VCaP (cell line): ENCODE results near the gene ANXA5.

Experiments used
- H3K27ac ChIP-seq: fragments of 450-650 bp; 2 replicates; pipeline ENCODE4 v1.5.1; 2017
- CTCF ChIP-seq: fragments of 450-650 bp; conservative IDR thresholded peaks from 2 replicates; pipeline ENCODE4 v1.5.1; 2017; ENCODE audit warnings: mild to moderate bottlenecking, moderate library complexity

ANXA5 gene

GRCh38 chr4:121642292-121642691 lies 54.5 kb downstream of the ANXA5 start:
- H3K27ac ChIP-seq, result no peak overlapping the region
- no peak for TF ChIP-seq CTCF

DNA sequence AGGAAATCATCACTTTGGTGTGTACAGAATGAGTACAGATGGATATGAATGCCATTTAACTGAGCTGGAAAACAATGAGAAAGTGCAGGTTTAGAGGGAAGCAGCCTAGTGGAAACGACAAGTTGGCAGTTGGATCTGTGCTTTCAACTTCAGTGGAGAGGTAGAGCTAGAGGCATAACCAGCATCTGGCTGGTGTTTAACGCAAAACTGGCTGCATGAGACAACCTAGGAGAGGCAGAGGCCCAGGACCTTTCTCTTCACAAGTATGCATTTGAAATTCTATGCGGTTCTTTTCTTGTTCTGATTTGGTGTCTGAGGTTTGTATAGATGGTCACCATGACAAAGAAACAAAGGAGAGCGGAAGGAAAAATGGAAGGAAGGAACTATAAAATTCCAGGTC lies 63.1 kb downstream of the ANXA5 start:
- no peak for TF ChIP-seq CTCF
- H3K27ac ChIP-seq, result no peak overlapping the region

GRCh38 chr4:121632636-121633035 lies 64.1 kb downstream of the ANXA5 start:
- no peak for TF ChIP-seq CTCF
- no peak overlapping the region for H3K27ac ChIP-seq
